GM11168 (cell line): Measurements from ENCODE around the gene WNT4.

Experiments
- in situ Hi-C: fragments of 300-500 bp; cut with MboI; formaldehyde crosslinking; loops from one replicate; pipeline ENCODE4 v1.12.0; 2022; ENCODE audit warnings: low sequenced_read_pairs; ENCODE audit not compliant: unreplicated experiment

Gene WNT4

DNA sequence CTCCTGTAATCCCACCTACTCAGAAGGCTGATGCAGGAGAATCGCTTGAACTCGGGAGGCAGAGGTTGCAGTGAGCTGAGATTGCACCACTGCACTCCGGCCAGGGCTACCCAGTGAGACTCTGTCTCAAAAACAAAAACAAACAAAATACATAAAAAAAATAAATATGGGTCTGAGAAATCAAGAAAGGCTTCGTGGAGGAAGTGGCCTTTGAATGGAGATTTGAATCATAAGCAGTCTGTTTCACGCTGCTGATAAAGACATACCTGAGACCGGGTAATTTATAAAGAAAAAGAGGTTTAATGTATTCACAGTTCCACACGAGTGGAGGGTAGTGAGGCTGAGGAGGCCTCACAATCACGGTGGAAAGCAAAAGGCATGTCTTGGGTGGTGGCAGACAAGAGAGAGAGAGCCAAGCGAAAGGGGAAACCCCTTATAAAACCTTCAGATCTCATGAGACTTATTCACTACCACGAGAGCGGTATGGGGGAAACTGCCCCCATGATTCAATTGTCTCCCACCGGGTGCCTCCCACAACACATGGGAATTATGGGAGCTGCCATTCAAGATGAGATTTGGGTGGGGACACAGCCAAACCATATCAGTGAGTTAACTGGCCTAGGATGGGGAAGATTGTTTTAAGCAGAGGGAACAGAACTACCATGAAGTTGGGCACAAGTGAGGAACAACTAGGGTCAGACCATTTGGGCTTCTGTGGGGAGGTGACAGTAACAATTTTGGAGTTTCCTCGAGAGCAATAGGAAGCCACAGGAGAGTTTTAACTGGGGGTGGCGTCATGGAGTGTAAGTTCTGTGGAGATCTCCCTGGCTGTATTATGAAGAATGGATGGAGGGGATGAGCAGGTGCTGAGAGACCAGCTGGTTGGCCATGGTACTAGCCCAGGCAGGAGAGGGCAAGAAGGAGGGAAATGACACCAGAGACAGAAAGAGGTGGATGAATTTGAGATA is 22.2 kb upstream of the WNT4 start:
- in situ Hi-C loops = no loop called here

GRCh38 chr1:22163564-22163963 is 20.7 kb upstream of the WNT4 start:
- in situ Hi-C loops = no loop called here

DNA sequence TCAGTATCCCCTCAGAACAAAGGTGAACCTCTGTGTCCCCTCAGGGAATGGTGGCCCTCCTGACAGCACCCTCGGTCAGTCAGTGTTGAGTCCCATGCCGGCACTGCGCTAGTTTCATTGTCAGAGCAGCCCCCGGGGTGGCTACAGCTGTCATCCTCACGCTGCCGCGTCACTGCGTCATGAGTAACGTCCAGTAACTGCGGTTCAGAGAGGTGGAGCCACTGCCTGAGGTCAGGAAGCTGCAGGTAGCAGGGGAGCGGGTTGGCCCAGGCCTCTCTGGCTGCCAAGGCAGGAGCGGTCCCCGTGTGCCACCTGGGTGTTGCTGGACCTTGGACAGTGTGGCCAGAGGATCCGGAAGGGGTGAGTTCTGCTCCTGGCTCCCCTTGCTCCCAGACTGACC is 20.2 kb upstream of the WNT4 start:
- in situ Hi-C loops = no loop called here

DNA sequence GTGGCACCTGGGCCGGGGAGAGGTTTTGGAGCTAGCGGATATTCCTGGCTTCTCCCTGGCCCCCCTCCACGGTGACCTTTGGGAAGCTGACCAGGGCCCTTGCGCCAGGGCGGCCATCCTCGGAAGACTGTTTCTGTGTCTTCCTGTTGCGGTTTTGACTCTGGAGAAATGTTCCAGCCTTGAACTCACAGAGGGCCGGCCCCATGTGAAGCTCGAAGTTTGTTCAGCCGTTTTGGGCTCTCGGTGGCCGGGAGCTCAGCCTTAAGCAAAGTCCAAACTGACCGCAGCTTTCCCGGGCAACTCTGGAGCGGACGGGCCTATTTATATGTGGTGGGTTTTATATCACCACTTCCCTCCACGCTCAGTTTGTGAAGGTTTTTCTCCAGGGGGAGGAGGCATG is 17.0 kb upstream of the WNT4 start:
- in situ Hi-C loops = no loop called here

DNA sequence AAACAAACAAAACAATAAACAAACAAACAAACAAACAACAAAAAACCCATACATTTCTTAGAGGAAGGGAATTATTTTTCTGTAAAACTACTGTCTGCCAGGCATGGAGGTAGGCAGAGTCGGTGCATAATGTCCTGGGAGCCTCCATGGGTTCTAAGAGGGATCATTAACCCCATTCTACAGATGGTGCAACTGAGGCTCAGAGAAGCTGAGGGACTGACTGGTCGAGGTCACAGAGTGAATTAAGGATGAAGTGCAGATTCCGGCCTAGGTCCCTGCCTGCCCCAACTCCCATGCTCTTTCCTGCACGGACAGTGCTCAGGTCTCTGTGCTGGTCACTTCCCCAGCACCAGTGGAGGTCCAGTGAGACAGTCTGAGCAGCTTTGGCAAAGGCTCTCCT is 15.8 kb upstream of the WNT4 start:
- in situ Hi-C loops = no loop called here

- in situ Hi-C loops = no loop called here
These were observed 14.6 kb upstream of the WNT4 start for GRCh38 chr1:22157359-22157966.

- in situ Hi-C loops = no loop called here
These were observed 12.6 kb upstream of the WNT4 start for GRCh38 chr1:22155517-22155916.

- in situ Hi-C loops = no loop called here
These were observed 11.7 kb upstream of the WNT4 start for GRCh38 chr1:22154626-22155025.

- in situ Hi-C loops = no loop called here
These were observed 11.0 kb upstream of the WNT4 start for GRCh38 chr1:22153660-22154437.

DNA sequence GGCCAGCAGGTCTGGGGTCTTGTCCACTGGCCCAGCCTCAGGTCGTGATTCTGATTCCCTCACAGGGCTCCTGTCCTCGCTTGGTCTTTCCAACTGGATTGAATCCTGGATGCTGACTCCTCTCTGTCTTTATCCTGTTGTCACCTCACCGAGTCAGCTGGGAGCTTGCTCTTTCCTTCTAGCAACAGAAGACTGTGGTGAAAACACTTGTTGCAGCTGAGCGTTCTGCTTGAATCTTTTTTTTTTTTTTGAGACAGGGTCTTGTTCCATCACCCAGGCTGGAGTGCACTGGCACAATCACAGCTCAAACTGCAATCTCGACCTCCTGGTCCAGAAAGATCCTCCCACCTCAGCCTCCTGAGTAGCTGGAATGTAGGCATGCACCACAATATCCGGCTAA is 8.0 kb upstream of the WNT4 start:
- in situ Hi-C loops = no loop called here

GRCh38 chr1:22142315-22143064 is 407 bp downstream of the WNT4 start:
- in situ Hi-C loops = loop anchor here (25.0 kb wide), 1 partner anchor 495 kb away; the partner anchor contains the start of genes C1QA and C1QC

DNA sequence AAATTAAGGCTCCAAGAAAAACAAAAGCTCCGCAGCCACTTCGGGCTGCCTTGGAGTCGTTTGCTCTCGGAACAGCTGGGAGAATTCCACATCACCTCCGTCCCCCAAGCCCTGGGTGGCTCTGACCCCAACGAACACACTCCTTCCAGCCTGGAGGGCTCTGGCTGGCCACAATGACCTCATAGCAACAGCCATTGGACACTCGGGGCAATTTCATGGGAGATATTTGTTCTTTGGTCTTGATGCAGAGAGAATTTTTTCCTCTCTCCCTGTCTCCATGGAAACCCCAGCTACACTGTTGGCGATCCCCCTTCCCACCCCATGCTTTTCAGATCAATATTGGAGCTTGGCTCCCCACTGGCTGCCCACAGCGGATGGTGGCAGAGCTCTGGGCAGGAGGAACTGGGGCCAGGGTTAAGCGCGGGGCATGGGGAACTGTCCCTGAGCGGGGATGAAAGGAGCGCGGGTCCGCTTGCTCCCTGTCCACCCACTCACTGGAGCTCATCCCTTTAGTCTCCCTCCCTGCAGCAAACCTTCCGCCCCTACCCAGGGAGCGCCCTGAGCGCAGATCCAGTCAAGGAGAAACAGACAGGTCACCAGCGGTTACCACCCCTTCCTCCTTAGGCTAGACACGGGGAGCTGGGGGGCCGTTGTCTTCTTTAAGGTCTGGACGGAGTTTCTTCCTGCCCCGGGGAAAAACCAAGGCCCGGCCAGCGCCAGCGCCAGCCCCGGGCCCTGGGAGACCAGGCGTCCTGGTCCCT is 1.2 kb downstream of the WNT4 start:
- in situ Hi-C loops = loop anchor here (25.0 kb wide), 1 partner anchor 496 kb away; the partner anchor contains the start of genes C1QA and C1QC

DNA sequence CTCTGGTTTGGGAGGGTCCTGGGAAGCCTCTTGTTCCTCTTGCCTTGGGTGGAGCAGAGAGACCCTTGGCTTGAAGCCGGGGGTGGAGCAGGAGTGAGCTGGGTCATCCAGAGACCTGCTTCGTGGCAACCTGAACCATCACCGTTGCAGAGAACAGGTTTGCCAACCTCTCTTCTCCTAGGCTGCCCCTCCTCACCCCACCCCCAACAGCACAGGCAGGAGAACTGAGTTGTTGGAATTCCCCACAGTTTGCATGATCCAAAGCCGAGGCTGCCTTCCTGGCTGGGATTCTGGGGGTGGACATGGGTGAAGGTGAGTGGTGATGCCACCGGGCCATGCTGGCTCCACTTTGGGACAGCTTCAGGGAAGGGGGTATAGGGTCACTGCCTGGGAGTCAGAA is 2.2 kb downstream of the WNT4 start:
- in situ Hi-C loops = loop anchor here (25.0 kb wide), 1 partner anchor 497 kb away; the partner anchor contains the start of genes C1QA and C1QC

DNA sequence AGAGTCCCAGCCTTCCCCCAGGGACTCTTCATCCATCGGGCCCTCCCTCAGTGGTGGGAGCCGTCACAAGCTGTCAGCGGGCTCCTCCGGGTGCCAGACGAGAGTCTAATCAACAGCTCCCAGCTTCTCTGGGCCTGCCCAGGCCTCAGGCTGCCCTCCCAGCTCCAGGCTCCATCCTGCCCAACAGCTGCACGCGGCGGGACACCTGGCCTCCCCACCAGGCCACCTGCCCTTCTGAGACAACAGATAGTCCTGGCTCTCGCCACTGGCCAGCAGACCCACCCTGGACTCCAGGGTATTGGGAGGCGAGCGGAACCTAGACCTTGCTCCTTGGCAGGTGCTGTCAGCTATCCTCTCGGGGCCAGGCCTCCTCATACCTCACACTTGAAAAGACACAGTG is 3.1 kb downstream of the WNT4 start:
- in situ Hi-C loops = loop anchor here (25.0 kb wide), 1 partner anchor 497 kb away; the partner anchor contains the start of genes C1QA and C1QC

DNA sequence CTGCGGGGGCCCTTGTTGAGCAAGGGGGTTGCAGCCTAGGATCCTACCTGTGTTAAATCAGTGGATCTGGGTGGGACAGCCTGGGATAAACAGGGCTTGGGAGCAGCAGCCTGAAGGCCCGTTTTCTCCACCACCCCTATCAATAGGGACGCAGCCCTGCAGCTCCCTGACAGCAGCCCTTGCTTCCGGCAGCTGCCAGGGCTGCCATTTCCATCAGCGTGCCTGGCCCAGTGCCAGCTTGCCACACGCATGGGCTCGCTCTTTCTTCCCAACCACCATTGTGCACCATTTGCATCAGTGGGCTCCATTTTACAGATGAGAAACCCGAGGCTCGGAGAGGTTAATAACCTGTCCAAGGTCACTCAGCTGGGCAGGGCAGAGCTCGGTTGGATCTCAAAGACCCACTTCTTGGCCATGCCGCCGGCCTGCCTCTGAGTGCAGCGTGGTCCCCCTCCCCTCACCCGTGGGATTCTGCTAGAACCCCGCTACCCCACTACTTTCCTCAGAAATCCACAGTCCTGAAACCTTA is 3.8 kb downstream of the WNT4 start:
- in situ Hi-C loops = loop anchor here (25.0 kb wide), 1 partner anchor 498 kb away; the partner anchor contains the start of genes C1QA and C1QC

DNA sequence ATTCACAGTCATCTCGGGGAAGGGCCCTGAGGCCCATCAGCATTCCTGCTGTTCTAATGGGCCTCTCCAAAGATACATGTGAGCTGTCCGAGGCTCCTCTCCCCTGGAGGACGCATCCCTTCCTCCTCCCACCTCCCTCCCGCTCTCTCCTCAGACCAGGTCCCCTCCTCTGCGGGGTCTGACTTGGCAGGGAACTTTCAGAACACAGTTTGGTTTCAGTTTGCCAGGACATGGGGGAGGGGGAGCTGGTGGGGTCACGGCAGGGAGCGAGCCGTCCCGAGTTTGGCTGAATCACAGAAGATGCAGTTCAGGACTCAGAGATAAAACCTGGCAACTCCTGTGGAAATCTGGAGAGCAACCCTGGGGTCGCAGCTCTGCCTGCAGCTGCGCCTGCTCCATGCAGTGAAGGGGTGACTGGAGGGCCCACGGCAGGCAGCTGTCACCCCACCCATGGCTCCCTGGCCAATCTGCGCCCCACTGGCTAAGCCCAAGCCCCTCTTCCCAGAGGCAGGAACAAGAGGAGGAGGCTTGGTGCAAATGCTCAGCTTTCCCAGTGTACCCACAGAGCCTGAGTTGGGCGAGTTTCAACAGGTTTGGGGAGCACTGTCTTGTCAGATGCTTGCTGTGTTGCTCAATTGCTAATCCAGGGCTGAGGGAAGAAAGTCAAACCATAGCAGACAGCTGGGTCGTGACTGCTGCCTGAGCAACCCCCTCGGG is 5.7 kb downstream of the WNT4 start:
- in situ Hi-C loops = loop anchor here (25.0 kb wide), 1 partner anchor 500 kb away; the partner anchor contains the start of genes C1QA and C1QC

GRCh38 chr1:22133931-22134324 is 9.0 kb downstream of the WNT4 start:
- in situ Hi-C loops = loop anchor here (5.0 to 25.0 kb wide), 2 partner anchors 143 to 503 kb away; partner anchors contain the start of genes C1QA and C1QC
